ENCODE measurements around the gene STRIP2.

Gene STRIP2

GRCh38 chr7:129422727-129423126 lies 11.5 kb upstream of the STRIP2 start:
- no peak overlapping the region for H3K4me3 ChIP-seq (replicated peaks in 1 of 2; ENCODE audit: low read depth in 2 of 2, low read length in 2 of 2)
- TF ChIP-seq, protein P1, sequence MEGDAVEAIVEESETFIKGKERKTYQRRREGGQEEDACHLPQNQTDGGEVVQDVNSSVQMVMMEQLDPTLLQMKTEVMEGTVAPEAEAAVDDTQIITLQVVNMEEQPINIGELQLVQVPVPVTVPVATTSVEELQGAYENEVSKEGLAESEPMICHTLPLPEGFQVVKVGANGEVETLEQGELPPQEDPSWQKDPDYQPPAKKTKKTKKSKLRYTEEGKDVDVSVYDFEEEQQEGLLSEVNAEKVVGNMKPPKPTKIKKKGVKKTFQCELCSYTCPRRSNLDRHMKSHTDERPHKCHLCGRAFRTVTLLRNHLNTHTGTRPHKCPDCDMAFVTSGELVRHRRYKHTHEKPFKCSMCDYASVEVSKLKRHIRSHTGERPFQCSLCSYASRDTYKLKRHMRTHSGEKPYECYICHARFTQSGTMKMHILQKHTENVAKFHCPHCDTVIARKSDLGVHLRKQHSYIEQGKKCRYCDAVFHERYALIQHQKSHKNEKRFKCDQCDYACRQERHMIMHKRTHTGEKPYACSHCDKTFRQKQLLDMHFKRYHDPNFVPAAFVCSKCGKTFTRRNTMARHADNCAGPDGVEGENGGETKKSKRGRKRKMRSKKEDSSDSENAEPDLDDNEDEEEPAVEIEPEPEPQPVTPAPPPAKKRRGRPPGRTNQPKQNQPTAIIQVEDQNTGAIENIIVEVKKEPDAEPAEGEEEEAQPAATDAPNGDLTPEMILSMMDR (IDR thresholded peaks at IDR 0.05; ENCODE audit: low read depth, low read length), result no peak
- DNase-seq (ENCODE audit: low read depth in 2 of 2), result no peak

GRCh38 chr7:129423700-129424410 lies 10.4 kb upstream of the STRIP2 start:
- TF ChIP-seq, protein P1 (IDR thresholded peaks at IDR 0.05; ENCODE audit: low read depth, low read length), result no peak

GRCh38 chr7:129426482-129426881 lies 7.8 kb upstream of the STRIP2 start:
- DNase-seq (ENCODE audit: low read depth in 2 of 2), result no peak
- no peak overlapping the region for H3K4me3 ChIP-seq (replicated peaks in 1 of 2; ENCODE audit: low read depth in 2 of 2, low read length in 2 of 2)
- TF ChIP-seq, protein P1 (IDR thresholded peaks at IDR 0.05; ENCODE audit: low read depth, low read length), result no peak

More at GRCh38 chr7:129423700-129424410, 10.4 kb upstream of the STRIP2 start:
- no peak overlapping the region for H3K4me3 ChIP-seq (replicated peaks in 1 of 2; ENCODE audit: low read depth in 2 of 2, low read length in 2 of 2)
- peak; percentile 36 to 60 for DNase-seq (ENCODE audit: low read depth in 2 of 2)

- TF ChIP-seq, protein P1 (IDR thresholded peaks at IDR 0.05; ENCODE audit: low read depth, low read length), result no peak
- peak in 1 of 2 donors; percentile 32 for DNase-seq (ENCODE audit: low read depth in 2 of 2)
- H3K4me3 ChIP-seq (replicated peaks in 1 of 2; ENCODE audit: low read depth in 2 of 2, low read length in 2 of 2), result no peak overlapping the region
Observed at GRCh38 chr7:129427526-129428045, 6.6 kb upstream of the STRIP2 start.

- DNase-seq (ENCODE audit: low read depth in 2 of 2), result no peak
- TF ChIP-seq, protein P1 (IDR thresholded peaks at IDR 0.05; ENCODE audit: low read depth, low read length), result no peak
- H3K4me3 ChIP-seq (replicated peaks in 1 of 2; ENCODE audit: low read depth in 2 of 2, low read length in 2 of 2), result no peak overlapping the region
Observed at GRCh38 chr7:129431911-129432643, 2.2 kb upstream of the STRIP2 start.

- DNase-seq (ENCODE audit: low read depth in 2 of 2), result peak; percentile 16 to 35
- peak overlapping the region; percentile 79 to 80 for H3K4me3 ChIP-seq (replicated peaks in 1 of 2; ENCODE audit: low read depth in 2 of 2, low read length in 2 of 2)
- TF ChIP-seq, protein P1 (IDR thresholded peaks at IDR 0.05; ENCODE audit: low read depth, low read length), result no peak
Observed at GRCh38 chr7:129434675-129435318, 565 bp downstream of the STRIP2 start.

Data from cardiac fibroblast (primary cell).